GM03348 (cell line): ENCODE measurements around the gene IL5RA.

Source experiments
- DNase-seq: peaks from one replicate; pipeline ENCODE4 v3.0.0; 2012; ENCODE audit warnings: low spot score

The IL5RA gene

GRCh38 chr3:3066378-3066777, 43.8 kb downstream of the IL5RA start:
- no peak for DNase-seq

GRCh38 chr3:3065876-3066275, 44.3 kb downstream of the IL5RA start:
- no peak for DNase-seq

DNA sequence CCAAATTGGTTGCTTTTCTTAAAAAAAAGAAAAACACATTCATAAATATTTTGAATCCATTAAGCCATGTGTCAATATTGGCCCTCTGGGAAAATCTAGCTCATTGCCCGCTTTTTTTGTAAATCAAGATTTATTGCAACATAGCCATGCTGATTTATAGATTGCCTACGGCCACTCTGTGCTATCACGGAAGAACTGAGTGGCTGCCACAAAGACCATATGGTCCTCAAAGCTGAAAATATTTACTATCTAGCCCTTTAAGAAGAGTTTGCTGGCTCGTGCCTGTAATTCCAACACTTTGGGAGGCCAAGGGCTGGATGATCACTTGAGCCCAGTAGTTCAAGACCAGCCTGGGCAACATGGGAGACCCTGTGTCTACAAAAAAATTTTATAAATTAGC, 45.9 kb downstream of the IL5RA start:
- DNase-seq: no peak

- no peak for DNase-seq
Measured at GRCh38 chr3:3059645-3060044, 50.5 kb downstream of the IL5RA start.

DNA sequence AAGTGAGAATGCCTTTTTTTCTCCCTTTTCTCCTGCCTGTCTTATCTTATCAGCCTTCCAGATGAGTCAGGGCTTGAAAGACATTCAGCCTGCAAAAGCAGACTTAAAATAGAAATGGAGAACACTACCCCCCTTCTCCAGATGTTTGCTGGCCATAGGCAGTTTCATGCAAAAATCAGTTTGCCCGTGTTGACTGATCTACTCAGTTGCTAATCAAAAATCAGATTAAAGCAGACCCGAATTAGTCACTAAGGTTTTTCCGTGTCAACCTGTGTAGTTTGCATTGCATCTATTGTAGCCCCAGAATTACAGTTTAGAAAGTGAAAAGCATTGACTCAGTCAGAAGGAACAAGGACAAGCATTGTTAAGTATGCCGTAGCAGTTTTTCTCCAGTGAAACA, 56.2 kb downstream of the IL5RA start:
- DNase-seq: no peak

- DNase-seq: no peak
Measured at GRCh38 chr3:3038201-3038991, 71.8 kb downstream of the IL5RA start.

DNA sequence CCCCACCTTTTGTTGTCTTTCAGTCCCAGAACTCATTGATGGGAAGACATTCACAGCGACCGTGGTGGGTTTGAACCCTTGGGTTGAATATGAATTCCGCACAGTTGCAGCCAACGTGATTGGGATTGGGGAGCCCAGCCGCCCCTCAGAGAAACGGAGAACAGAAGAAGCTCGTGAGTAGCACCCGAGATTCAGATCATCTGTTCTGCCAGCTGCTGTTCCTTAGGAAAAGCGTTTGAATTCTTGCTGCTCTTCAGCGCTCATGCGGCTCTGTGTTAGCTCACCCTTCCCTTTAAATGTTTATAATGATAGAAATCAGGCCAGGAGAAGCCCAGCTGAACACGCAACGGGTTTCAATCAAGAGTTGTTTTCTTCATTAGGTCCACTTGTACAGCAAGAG, 73.0 kb downstream of the IL5RA start:
- DNase-seq: no peak

- DNase-seq: no peak
Measured at GRCh38 chr3:3031326-3031725, 78.8 kb downstream of the IL5RA start.

DNA sequence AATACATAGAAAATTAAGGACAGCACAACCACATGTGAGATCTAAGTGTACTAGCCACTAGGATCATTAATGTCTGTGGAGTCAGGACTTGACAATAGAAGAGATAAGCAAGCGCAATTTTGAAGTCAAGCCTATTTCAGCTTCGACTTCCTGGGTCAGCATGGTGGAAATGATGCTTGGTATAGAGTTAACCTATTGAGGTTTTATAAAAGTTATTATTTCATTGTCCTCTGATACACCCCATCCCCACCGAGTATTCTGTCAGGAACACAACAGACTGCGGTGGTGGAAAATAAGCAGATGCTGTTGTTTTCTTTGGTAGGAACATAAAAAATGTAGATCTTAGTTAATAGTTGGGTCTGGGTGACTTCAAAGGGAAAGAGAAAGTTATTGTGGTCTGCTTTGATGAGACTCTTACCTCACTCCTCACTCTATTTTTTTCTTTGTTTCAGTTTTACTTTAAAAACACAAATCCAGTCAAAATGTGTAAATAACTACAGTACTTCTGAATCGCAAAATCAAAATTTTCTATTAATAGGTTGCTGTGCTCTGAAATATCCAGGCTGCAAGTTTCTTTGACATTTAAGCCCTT, 82.1 kb downstream of the IL5RA start:
- DNase-seq: no peak

- no peak for DNase-seq
Measured at GRCh38 chr3:3023111-3023745, 86.9 kb downstream of the IL5RA start.

DNA sequence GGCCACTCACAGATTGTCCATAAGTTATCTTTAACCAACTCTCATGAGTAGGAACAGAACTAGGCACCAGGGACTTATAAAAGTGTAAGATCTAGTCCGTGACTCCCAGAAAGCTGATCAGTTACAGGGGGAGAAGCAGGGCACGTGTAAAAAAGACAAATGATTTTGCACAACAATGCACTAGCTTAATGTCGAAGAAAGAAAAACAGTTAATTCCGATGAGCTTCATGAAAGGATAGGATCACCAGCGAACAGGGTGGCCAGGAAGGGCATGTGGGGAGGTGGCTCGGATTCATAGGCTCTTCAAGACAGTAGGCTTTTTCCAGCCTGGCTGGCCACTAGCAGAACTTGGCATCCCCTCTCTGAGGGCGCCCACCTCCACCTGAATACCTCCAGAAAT, 90.0 kb downstream of the IL5RA start:
- DNase-seq: no peak
